ENCODE results near the gene NPTXR.

Gene NPTXR

GRCh38 chr22:38773363-38773946 lies 70.4 kb downstream of the NPTXR start:
- no peak overlapping the region for H3K9ac ChIP-seq (ENCODE audit: low read length)

GRCh38 chr22:38772623-38772873 lies 71.3 kb downstream of the NPTXR start:
- no peaks in the 10 kb centered on the region for H3K4me1 ChIP-seq (ENCODE audit: insufficient read depth, low read length)
- no peaks in the 10 kb centered on the region for H3K9me3 ChIP-seq (ENCODE audit: low read length)
- no peaks in the 10 kb centered on the region for H3K36me3 ChIP-seq (ENCODE audit: insufficient read depth, low read length)
- no peak overlapping the region for H3K4me3 ChIP-seq (ENCODE audit: low read depth in 1 of 2, low read length in 2 of 2)
- H3K9ac ChIP-seq (ENCODE audit: low read length) = no peak overlapping the region
- H3K27ac ChIP-seq (ENCODE audit: low read depth, low read length) = no peak overlapping the region
- H3K27me3 ChIP-seq (ENCODE audit: control insufficient read depth in 1 of 2, insufficient read depth in 2 of 2, low read length in 2 of 2) = no peaks in the 10 kb centered on the region

More at GRCh38 chr22:38773363-38773946, 70.4 kb downstream of the NPTXR start:
- no peaks in the 10 kb centered on the region for H3K27me3 ChIP-seq (ENCODE audit: control insufficient read depth in 1 of 2, insufficient read depth in 2 of 2, low read length in 2 of 2)
- H3K27ac ChIP-seq (ENCODE audit: low read depth, low read length) = no peak overlapping the region
- H3K4me1 ChIP-seq (ENCODE audit: insufficient read depth, low read length) = no peaks in the 10 kb centered on the region
- no peak overlapping the region for H3K4me3 ChIP-seq (ENCODE audit: low read depth in 1 of 2, low read length in 2 of 2)
- H3K36me3 ChIP-seq (ENCODE audit: insufficient read depth, low read length) = peaks cover 6% of the 10 kb centered on the region
- H3K9me3 ChIP-seq (ENCODE audit: low read length) = no peaks in the 10 kb centered on the region

- Histone ChIP-seq H3K4me1 (ENCODE audit: insufficient read depth, low read length) (no peaks in the 10 kb centered on the region), H3K27ac (ENCODE audit: low read depth, low read length) (no peak overlapping the region), H3K9me3 (ENCODE audit: low read length) (no peaks in the 10 kb centered on the region)
Measured at GRCh38 chr22:38770257-38770949, 73.4 kb downstream of the NPTXR start.

More at GRCh38 chr22:38770257-38770949, 73.4 kb downstream of the NPTXR start:
- H3K27me3 ChIP-seq (ENCODE audit: control insufficient read depth in 1 of 2, insufficient read depth in 2 of 2, low read length in 2 of 2) = peaks cover 0 to 3% of the 10 kb centered on the region in 2 donors
- no peak overlapping the region for H3K4me3 ChIP-seq (ENCODE audit: low read depth in 1 of 2, low read length in 2 of 2)
- H3K9ac ChIP-seq (ENCODE audit: low read length) = no peak overlapping the region
- no peaks in the 10 kb centered on the region for H3K36me3 ChIP-seq (ENCODE audit: insufficient read depth, low read length)

All from muscle layer of colon (tissue), 2 donors.